GM21447 (cell line): ENCODE results near the gene RNASEH2B.

ENCODE experiments used
- ATAC-seq: cut with Tn5 transposase; IDR thresholded peaks from one replicate; pipeline ENCODE4 v1.9.1; 2021; ENCODE audit not compliant: unreplicated experiment

RNASEH2B gene

GRCh38 chr13:50905256-50905655 lies 4.3 kb upstream of the RNASEH2B start:
- ATAC-seq = no peak

DNA sequence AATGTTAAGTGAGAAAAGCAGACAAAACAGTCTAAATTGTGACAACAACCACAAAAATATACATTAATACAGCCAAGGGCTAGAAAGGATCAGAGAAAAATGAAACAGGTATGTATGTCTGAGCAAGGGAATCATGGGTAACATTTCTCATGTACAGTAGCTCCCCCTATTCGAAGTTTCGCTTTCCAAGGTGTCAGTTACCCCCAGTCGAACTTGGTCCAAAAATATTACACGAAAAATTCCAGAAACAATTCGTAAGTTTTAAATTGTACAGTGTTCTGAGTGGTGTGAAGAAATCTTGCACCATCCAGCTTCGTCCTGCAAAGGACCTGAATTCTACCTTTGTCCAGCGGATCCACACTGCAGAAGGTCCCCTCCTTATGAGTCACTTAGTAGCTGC lies 1.8 kb upstream of the RNASEH2B start:
- no peak for ATAC-seq

- no peak for ATAC-seq
Observed at GRCh38 chr13:50908371-50908770, 1.2 kb upstream of the RNASEH2B start.

- ATAC-seq = peak; percentile 5
Observed at GRCh38 chr13:50910485-50910805, 854 bp downstream of the RNASEH2B start.

GRCh38 chr13:50911081-50911631 lies 1.6 kb downstream of the RNASEH2B start:
- no peak for ATAC-seq

DNA sequence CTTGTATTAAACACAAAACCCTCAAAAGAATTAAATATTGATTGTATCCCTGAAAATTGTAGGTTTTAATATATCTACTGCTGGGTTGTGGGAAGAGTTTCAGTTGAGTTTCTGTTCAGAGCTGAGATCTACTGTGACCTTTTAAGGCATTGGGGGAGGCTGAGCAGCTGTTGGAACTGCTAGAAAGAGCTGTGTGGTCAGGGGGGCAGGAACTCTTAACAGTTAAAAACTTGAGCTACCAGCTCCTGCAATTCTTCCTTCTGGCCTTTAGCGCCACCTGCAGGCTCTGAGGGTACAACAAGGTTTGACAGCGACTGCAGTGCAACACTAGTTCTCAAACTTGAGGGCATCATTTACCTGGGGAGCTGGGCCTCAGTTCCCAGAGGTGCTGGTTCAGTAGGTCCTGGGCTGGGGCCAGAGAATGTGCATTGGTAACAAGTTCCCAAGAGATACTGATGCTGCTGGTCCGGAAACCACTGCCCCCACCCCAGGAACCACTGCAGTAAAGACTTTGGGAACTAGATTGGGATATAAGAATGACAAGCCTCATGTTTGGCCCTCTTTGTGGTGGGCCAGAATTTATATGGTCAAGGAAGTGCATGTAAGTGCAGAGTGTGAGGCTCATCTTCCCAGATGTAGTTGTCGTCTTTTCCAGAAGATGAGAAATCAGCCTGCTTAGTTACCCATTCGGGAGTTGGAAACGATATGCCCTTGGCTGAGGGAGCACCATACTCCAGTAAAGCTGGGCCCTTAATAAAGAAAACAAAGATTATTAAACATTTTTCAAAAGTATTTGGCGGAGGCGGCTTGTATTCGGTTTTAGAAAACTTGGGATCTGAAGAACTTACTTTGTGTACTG lies 2.6 kb downstream of the RNASEH2B start:
- ATAC-seq = peak; percentile 50

DNA sequence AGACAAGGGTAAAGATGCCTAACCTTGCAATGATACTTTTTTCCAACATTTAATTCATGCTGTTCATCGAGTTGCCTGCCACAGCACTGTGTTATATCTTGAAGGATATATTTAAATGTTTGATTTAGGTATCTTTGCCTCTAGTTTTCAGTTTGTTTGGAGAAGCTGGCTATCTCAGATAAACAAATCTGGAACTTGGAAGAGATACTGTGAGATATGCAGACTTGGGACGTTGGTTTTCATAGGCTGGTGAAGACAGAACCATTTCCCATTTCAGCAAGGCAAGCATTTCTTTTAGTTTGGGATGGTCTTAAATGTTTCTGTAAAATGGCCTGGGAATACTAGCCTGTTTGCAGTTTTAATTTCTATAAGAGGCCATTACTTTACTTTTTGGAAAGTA lies 3.3 kb downstream of the RNASEH2B start:
- ATAC-seq = no peak

DNA sequence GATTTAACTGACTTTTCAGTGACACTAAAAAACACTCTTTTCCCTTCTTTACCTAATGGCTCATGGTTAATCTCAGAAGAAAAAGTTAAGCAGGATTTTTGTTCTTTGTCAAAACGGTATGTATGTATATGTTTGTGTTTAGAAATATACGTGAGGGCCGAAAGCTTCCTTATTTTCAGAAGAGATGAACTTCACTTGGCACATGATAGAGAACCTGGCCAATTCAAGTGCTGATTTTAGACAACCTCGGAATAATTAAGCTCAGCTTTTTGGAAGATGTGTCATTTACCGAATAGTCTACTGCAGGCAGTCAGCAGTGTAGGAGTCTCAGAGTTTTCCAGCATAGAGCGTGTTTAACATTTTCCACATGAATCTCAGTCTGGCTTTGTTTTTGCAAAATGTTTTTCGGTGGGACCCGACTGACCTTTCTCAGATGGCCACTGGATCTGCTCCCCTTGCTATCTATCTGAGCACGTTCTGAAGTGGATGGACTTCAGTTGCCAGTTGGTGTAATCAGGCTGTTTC lies 4.6 kb downstream of the RNASEH2B start:
- no peak for ATAC-seq

GRCh38 chr13:50914848-50915247 lies 5.3 kb downstream of the RNASEH2B start:
- ATAC-seq = no peak

DNA sequence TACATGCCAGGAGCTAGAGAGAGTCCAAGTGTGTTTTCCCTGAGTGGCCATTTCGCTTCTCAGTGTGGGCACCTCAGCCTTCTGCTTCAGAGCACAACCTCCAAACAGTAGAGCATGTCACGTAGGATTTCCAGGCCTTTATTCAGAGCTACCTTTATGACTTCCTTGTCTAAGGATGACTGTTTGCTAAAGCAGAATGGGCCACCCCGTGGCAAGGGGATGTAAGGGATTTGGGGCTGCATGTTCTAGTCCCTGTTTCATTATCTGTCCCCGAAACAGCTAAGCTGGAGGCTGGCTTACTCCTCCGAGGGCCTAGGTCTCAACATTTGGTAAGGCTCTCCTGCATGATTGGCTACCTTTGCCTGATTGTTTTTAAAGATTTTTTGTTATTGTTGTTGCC lies 6.0 kb downstream of the RNASEH2B start:
- no peak for ATAC-seq

DNA sequence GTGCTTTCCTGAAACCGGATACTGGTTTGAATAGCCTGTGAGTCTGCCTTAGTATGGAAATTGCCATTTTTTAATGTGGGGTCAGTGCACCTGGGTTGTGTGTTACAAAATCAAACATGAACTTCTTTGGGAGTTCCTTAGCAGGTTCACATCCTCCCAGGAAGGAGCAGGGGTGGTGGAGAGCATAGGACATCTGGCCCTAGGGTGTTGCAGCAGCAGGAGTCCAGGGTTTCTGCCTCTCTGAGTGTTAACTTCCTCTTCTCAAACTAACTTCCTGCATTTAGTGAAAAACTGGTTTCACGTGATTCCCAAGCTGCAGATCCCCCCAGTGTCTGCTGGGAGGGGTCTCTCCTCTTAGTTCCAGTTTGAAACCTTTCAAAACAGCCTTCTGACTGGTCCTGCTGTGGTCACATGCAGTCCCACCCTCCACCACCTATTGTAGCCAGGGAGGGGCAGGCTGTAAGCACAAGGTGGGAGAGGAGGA lies 7.2 kb downstream of the RNASEH2B start:
- peak; percentile 38 for ATAC-seq

DNA sequence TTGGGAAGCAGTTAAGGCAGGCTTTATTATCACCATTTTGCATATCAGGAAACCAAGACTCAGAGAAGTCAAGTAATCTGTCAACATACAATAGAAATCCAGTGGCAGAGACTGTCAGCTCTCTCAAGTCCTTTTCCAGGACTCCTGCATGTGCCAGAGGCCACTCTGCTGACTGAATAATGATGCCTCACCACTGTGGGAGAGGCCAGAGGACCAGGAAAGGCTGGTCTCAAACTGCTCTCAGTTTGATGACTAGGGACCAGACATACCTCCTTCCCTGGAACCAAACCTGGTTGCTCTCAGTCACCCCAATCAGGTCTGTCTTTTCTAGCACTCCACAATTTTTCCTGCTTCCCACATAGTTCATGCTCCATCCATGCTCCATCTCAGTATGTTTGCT lies 8.0 kb downstream of the RNASEH2B start:
- ATAC-seq = no peak

DNA sequence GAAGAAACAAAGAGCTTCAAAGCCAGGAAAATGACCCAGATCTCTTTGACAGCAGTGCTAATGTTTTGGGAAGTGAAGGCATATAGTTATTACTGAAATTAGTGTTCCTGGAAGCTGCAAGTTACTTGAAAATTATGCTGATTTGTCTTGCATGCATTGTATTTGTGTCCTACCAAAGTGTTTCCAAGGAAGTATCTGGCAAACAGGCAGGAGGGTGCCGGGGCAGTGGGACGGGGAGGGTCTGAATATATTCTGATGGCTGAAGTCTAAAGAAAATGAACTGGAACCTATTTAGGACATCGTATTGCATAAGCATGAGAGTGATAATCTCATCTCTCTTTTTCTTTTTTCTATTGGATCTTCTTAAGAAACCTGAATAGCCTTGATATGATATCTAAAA lies 9.0 kb downstream of the RNASEH2B start:
- ATAC-seq = no peak

DNA sequence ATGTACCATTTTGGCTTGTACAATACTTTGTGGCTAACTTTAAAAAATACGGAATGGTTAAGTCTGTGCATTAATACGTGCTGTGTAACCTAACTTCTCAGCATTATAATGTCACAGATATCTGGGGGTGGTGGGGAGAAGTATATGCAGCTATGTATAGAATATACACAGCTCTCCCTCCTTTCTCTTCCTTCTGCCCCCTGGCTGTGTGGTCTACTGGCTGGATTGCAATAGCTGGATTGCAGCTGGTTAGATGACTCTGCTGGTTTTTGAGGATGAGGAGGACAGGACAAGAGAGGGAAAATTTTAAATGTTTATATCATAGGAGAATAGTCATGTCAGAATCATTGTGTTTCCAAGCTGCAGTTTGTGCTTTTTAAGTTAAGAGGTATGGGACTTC lies 9.7 kb downstream of the RNASEH2B start:
- ATAC-seq = no peak

- no peak for ATAC-seq
Observed at GRCh38 chr13:50921706-50922105, 12.1 kb downstream of the RNASEH2B start.

GRCh38 chr13:50923272-50923671 lies 13.7 kb downstream of the RNASEH2B start:
- no peak for ATAC-seq

DNA sequence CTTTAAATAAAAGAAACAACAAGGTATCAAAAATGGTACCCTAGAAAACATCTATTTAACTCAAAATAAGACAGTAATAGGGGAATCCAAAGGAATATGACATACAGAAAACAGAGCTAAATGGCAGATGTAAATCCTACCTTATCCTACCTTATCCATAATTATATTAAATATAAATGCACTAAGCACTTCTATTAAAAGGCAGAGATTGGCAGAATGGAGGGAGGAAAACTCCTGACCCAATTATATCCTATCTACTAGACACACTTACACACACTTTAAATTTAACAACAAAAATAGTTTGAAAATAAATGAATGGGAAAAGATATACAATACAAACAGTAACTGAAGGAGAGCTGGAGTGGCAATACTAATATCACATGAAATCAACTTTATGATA lies 14.4 kb downstream of the RNASEH2B start:
- no peak for ATAC-seq

- ATAC-seq = no peak
Observed at GRCh38 chr13:50927701-50928100, 18.1 kb downstream of the RNASEH2B start.

- no peak for ATAC-seq
Observed at GRCh38 chr13:50928102-50928501, 18.5 kb downstream of the RNASEH2B start.

GRCh38 chr13:50928659-50929462 lies 19.3 kb downstream of the RNASEH2B start:
- ATAC-seq = no peak

GRCh38 chr13:50932091-50932490 lies 22.5 kb downstream of the RNASEH2B start:
- ATAC-seq = no peak
